Sigmoid colon (tissue), 7 donors: ENCODE measurements around the gene SEC23IP. TPM values are rescaled to one million over a fixed set of nuclear protein-coding genes. Genes with fewer than 3 reads are reported as not detected.

Experiments
- DNase-seq: peaks from one replicate; pipeline ENCODE4 v3.0.0-alpha.2; 2019
- H3K27ac ChIP-seq, 4 donors: fragments of 200-600 bp; sonication (generic); one replicate each; pipeline ENCODE4 v1.5.1; 2016 to 2019; ENCODE audit warnings: mild to moderate bottlenecking in 1 of 4
- H3K27me3 ChIP-seq, 3 donors: fragments of 200-600 bp; sonication (generic); one replicate each; pipeline ENCODE4 v1.5.1; 2019; ENCODE audit warnings: mild to moderate bottlenecking in 1 of 3
- H3K36me3 ChIP-seq, 4 donors: fragments of 200-600 bp; sonication (generic); one replicate each; pipeline ENCODE4 v1.5.1; 2016 to 2019
- H3K4me1 ChIP-seq, 4 donors: fragments of 200-600 bp; sonication (generic); one replicate each; pipeline ENCODE4 v1.5.1; 2017 to 2019
- H3K4me3 ChIP-seq, 4 donors: fragments of 200-600 bp; sonication (generic); one replicate each; pipeline ENCODE4 v1.5.1; 2017 to 2019; ENCODE audit warnings: mild to moderate bottlenecking in 2 of 4, moderate library complexity in 1 of 4
- H3K9me3 ChIP-seq, 4 donors: fragments of 200-600 bp in 3 of 4; sonication (generic) in 3 of 4; one replicate each; pipeline versions ENCODE4 v1.5.1 to v1.6.1; 2013 to 2019
- EP300 ChIP-seq, 4 donors: sonication (generic); formaldehyde crosslinking; IDR thresholded peaks; one replicate each; pipeline ENCODE4 v1.6.1; 2017; ENCODE audit warnings: antibody characterized with exemption in 4 of 4
- POLR2A ChIP-seq, 2 donors: fragments of 450-650 bp; IDR thresholded peaks; one replicate each; pipeline ENCODE4 v1.6.1; 2016; ENCODE audit warnings: antibody characterized with exemption in 2 of 2, mild to moderate bottlenecking in 2 of 2, moderate library complexity in 2 of 2
- POLR2AphosphoS5 ChIP-seq, 4 donors: sonication (generic); formaldehyde crosslinking; IDR thresholded peaks; one replicate each; pipeline ENCODE4 v1.6.1; 2017; ENCODE audit warnings: antibody characterized with exemption in 4 of 4
- WGBS, 2 donors: extraction: QIAGEN DNeasy Blood & Tissue Kit; methylation state at CpG; one replicate each; pipeline ENCODE4 v1.1.7; 2013; 5-methylcytosine and 5-hydroxymethylcytosine counted together
- intact Hi-C: fragments of 100-400 bp; cut with DNase I; formaldehyde crosslinking; loops from one replicate; pipeline ENCODE4 v1.15.1; 2023
- polyA plus RNA-seq, 3 donors: library from polyadenylated mRNA; stranded (reverse); fragments of 200-250 nt; gene quantifications; one replicate each; pipeline ENCODE4 v1.2.3, GENCODE V29; 2013
- total RNA-seq, 4 donors: library from RNA; depleted of rRNA; stranded (reverse); fragments of >200 nt; gene quantifications; one replicate each; pipeline ENCODE4 v1.1.0, GENCODE V29; 2016
- TF ChIP-seq, protein P1 (sequence below), 4 experiments: fragments of 450-650 bp in 3 of 4; fragments of 200-600 bp in 1 of 4; IDR thresholded peaks; one replicate each; pipeline ENCODE4 v1.5.1; 2016 to 2019; ENCODE audit warnings: antibody characterized with exemption in 4 of 4, mild to moderate bottlenecking in 3 of 4, moderate library complexity in 2 of 4
- donor health status: healthy with polysubstance abuse.
- donor health status: Bipolar disorder and iron deficiency.
- donor health status: healthy.

The SEC23IP gene
- total and polyA plus RNA-seq, 7 donors = 8.3 to 31.4 (median 18.3) TPM

- intact Hi-C loops = no loop called here
- no peaks in the 10 kb centered on the region for H3K27me3 ChIP-seq
- H3K27ac ChIP-seq = no peak overlapping the region
- H3K4me3 ChIP-seq = no peak overlapping the region
- H3K36me3 ChIP-seq = no peaks in the 10 kb centered on the region
- H3K9me3 ChIP-seq = peaks cover 0 to 6% (median 2%) of the 10 kb centered on the region in 4 donors
- WGBS, 2 donors = 37 to 70% methylated on average over 1 of the region's 1 CpG
- no peak for DNase-seq
- no peak for TF ChIP-seq EP300 (IDR thresholded peaks at IDR 0.05)
- TF ChIP-seq, protein P1, sequence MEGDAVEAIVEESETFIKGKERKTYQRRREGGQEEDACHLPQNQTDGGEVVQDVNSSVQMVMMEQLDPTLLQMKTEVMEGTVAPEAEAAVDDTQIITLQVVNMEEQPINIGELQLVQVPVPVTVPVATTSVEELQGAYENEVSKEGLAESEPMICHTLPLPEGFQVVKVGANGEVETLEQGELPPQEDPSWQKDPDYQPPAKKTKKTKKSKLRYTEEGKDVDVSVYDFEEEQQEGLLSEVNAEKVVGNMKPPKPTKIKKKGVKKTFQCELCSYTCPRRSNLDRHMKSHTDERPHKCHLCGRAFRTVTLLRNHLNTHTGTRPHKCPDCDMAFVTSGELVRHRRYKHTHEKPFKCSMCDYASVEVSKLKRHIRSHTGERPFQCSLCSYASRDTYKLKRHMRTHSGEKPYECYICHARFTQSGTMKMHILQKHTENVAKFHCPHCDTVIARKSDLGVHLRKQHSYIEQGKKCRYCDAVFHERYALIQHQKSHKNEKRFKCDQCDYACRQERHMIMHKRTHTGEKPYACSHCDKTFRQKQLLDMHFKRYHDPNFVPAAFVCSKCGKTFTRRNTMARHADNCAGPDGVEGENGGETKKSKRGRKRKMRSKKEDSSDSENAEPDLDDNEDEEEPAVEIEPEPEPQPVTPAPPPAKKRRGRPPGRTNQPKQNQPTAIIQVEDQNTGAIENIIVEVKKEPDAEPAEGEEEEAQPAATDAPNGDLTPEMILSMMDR (IDR thresholded peaks at IDR 0.05) = no peak
- no peak for TF ChIP-seq POLR2A (IDR thresholded peaks at IDR 0.05)
- no peak for TF ChIP-seq POLR2AphosphoS5 (IDR thresholded peaks at IDR 0.05)
- peaks cover 0 to 11% (median 0%) of the 10 kb centered on the region in 4 donors for H3K4me1 ChIP-seq
These were observed 77.1 kb downstream of the SEC23IP start for GRCh38 chr10:119969609-119970008.

DNA sequence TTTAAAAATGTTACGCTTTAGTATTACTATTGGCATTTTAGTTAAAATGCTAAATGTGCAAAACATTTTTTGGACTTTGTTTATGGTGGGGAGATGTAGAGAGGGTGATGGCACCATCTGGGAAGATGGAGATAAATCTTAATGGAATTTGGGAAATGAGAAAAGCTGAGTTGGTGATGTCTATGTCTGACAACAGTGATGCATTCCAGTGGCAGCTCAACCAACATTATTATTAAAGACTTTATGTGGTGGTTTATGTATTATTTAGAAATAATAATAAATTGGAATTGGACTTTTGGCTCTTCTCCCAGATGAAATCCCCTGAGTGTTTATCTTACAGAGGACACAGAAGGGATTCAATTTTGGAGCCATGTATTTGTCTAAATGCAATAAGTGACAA is 77.6 kb downstream of the SEC23IP start:
- no peak for DNase-seq
- peaks cover 0 to 11% (median 0%) of the 10 kb centered on the region in 4 donors for H3K4me1 ChIP-seq
- intact Hi-C loops = no loop called here
- 82 to 91% methylated on average over 1 of the region's 1 CpG for WGBS, 2 donors
- H3K4me3 ChIP-seq = no peak overlapping the region
- no peak for TF ChIP-seq POLR2AphosphoS5 (IDR thresholded peaks at IDR 0.05)
- TF ChIP-seq POLR2A (IDR thresholded peaks at IDR 0.05) = no peak
- TF ChIP-seq, protein P1 (IDR thresholded peaks at IDR 0.05) = no peak
- no peak for TF ChIP-seq EP300 (IDR thresholded peaks at IDR 0.05)
- H3K36me3 ChIP-seq = no peaks in the 10 kb centered on the region
- no peaks in the 10 kb centered on the region for H3K27me3 ChIP-seq
- H3K27ac ChIP-seq = no peak overlapping the region
- H3K9me3 ChIP-seq = peaks cover 0 to 6% (median 2%) of the 10 kb centered on the region in 4 donors

GRCh38 chr10:119970963-119971362 is 78.4 kb downstream of the SEC23IP start:
- no peak for DNase-seq
- intact Hi-C loops = no loop called here
- H3K4me1 ChIP-seq = peaks cover 0 to 11% (median 0%) of the 10 kb centered on the region in 4 donors
- TF ChIP-seq POLR2A (IDR thresholded peaks at IDR 0.05) = no peak
- no peak for TF ChIP-seq EP300 (IDR thresholded peaks at IDR 0.05)
- H3K27ac ChIP-seq = no peak overlapping the region
- no peaks in the 10 kb centered on the region for H3K27me3 ChIP-seq
- H3K4me3 ChIP-seq = no peak overlapping the region
- WGBS, 2 donors = 92 to 94% methylated on average over 1 of the region's 1 CpG
- no peaks in the 10 kb centered on the region for H3K36me3 ChIP-seq
- peaks cover 0 to 6% (median 2%) of the 10 kb centered on the region in 4 donors for H3K9me3 ChIP-seq

- no peak for TF ChIP-seq POLR2AphosphoS5 (IDR thresholded peaks at IDR 0.05)
- no peak for TF ChIP-seq EP300 (IDR thresholded peaks at IDR 0.05)
- intact Hi-C loops = no loop called here
- DNase-seq = no peak
- Histone ChIP-seq H3K4me1 (peaks cover 0 to 11% (median 0%) of the 10 kb centered on the region in 4 donors), H3K27ac (no peak overlapping the region), H3K9me3 (no peaks in the 10 kb centered on the region), H3K4me3 (no peak overlapping the region), H3K27me3 (no peaks in the 10 kb centered on the region), H3K36me3 (no peaks in the 10 kb centered on the region)
- WGBS, 2 donors = 73 to 84% methylated on average over 5 of the region's 5 CpGs
These were observed 80.8 kb downstream of the SEC23IP start for GRCh38 chr10:119973281-119973680.

DNA sequence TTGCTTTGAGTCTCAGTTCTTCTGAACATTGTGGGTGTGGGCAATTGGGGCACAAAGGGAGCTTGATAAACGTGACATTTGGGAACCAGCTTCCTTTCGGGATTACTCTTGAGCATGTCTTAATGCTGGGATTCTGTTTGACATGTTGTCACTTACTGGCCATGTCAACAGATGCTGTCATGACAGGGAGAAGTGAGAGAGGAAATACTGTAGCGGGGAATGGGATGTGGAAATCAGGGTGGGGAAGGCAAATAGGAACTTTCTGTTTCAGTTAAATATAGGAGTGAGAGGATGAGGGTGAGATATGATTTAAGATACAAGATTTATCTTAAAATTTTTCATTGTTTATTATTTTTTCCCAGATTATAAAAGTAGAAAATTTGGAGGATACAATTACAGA is 83.9 kb downstream of the SEC23IP start:
- Histone ChIP-seq H3K36me3 (no peaks in the 10 kb centered on the region), H3K4me3 (no peak overlapping the region), H3K27ac (no peak overlapping the region), H3K27me3 (no peaks in the 10 kb centered on the region), H3K9me3 (no peaks in the 10 kb centered on the region), H3K4me1 (peaks cover 0 to 8% (median 5%) of the 10 kb centered on the region in 4 donors)
- DNase-seq = no peak
- WGBS, 2 donors = 66 to 79% methylated on average over 3 of the region's 3 CpGs
- intact Hi-C loops = no loop called here
- no peak for TF ChIP-seq POLR2A (IDR thresholded peaks at IDR 0.05)
- TF ChIP-seq, protein P1 (IDR thresholded peaks at IDR 0.05) = no peak
- TF ChIP-seq POLR2AphosphoS5 (IDR thresholded peaks at IDR 0.05) = no peak
- TF ChIP-seq EP300 (IDR thresholded peaks at IDR 0.05) = no peak
